Astrocyte of the spinal cord (primary cell): ENCODE measurements around the gene SAP30.
A peak's percentile ranks its signal among the peaks of the same experiment; 100 is the strongest.

Experiments used
- DNase-seq: peaks from one replicate; pipeline ENCODE4 v3.0.0; 2011; ENCODE audit warnings: low read depth, low spot score
- H3K4me3 ChIP-seq: 2 replicates; pipeline ENCODE4 v1.5.1; 2011; ENCODE audit warnings: low read depth, mild to moderate bottlenecking, low read length, moderate library complexity
- in situ Hi-C: cut with HindIII; loops from 2 replicates; pipeline ENCODE4 v1.10.0; 2017; ENCODE audit warnings: low sequenced_read_pairs
- TF ChIP-seq, protein P1 (sequence below): IDR thresholded peaks from 2 replicates; pipeline ENCODE4 v1.5.1; 2012; ENCODE audit warnings: low read depth, mild to moderate bottlenecking, low read length, inconsistent platforms

Gene SAP30, protein sequence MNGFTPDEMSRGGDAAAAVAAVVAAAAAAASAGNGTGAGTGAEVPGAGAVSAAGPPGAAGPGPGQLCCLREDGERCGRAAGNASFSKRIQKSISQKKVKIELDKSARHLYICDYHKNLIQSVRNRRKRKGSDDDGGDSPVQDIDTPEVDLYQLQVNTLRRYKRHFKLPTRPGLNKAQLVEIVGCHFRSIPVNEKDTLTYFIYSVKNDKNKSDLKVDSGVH

DNA sequence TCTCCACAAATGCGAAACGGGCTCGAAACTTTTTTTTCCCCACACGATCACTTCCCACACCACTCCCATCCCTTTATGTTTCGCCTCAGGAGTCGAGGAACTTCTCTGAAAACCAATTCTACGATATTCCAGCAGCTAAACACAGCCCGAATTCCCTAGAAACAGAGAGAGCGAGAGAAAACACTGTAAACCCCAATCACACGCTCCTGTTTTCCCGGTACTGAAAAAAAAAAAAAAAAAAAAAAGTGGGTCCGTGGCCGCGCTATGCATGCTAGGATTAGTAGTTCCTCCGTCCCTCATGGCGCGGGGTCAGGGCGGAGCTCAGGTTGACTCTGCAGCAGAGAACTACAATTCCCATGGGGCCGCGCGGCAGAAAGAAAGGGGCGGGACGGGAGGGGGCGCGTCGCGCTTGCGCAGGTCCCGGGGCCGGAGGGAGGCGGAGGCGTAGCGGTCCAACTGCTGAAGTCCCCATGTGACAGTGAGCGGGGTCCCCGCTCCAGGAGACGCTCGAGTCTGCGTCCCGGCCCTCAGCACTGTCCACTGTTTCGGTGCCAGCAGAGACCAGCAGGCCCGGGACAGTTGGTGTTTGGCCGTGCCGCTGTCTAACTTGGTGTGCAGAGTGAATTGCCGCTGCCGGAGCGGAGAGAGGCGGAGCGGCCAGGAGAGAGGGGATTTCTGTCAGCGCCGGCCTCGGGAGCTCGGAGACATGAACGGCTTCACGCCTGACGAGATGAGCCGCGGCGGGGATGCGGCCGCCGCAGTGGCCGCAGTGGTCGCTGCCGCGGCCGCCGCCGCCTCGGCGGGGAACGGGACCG, at the start of gene SAP30:
Gene SAP30 (plus strand): TSS at position 478 of the 815 bp plus-strand sequence. CDS start 229 bp downstream, at position 707.
- peak within 1 kb of the TSS; percentile 85 for H3K4me3 ChIP-seq
- DNase-seq: peak; percentile 99
- in situ Hi-C loops: no loop called here
- TF ChIP-seq, protein P1, sequence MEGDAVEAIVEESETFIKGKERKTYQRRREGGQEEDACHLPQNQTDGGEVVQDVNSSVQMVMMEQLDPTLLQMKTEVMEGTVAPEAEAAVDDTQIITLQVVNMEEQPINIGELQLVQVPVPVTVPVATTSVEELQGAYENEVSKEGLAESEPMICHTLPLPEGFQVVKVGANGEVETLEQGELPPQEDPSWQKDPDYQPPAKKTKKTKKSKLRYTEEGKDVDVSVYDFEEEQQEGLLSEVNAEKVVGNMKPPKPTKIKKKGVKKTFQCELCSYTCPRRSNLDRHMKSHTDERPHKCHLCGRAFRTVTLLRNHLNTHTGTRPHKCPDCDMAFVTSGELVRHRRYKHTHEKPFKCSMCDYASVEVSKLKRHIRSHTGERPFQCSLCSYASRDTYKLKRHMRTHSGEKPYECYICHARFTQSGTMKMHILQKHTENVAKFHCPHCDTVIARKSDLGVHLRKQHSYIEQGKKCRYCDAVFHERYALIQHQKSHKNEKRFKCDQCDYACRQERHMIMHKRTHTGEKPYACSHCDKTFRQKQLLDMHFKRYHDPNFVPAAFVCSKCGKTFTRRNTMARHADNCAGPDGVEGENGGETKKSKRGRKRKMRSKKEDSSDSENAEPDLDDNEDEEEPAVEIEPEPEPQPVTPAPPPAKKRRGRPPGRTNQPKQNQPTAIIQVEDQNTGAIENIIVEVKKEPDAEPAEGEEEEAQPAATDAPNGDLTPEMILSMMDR: no peak

DNA sequence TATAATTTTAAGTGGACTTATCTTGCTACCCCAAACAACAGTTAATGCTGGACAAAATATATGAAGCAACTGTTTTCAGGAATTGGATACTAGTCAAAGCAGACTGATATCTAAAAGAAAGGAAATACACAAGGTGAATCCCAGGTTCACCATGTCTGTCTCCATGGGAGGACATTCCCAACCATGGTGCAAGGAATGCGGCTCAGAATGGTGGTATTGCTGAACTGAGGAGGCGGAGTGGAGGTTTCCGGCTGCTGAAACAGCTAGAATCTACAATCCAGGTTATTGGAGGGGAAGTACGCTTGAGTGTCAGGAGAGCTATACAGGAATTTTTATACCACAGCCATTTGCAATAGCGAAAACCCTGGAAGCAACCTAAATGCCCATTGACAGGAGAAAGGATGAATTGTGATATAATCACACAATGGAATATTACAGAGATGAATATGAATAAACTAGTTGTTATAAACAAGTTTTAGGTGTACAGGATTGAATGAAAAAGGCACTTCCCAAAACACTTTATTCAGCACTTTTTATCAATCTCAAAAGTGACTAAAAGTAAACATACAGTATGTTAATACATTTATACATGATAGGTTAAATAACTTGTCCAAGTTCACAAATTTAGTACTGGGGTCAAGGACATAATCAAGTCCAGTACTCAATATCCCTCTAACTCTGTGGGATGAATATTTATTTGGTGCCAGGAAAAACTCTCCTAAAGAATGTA, 45.6 kb upstream of the SAP30 start:
- TF ChIP-seq, protein P1: no peak
- in situ Hi-C loops: no loop called here
- no peak for DNase-seq
- no peak overlapping the region for H3K4me3 ChIP-seq

DNA sequence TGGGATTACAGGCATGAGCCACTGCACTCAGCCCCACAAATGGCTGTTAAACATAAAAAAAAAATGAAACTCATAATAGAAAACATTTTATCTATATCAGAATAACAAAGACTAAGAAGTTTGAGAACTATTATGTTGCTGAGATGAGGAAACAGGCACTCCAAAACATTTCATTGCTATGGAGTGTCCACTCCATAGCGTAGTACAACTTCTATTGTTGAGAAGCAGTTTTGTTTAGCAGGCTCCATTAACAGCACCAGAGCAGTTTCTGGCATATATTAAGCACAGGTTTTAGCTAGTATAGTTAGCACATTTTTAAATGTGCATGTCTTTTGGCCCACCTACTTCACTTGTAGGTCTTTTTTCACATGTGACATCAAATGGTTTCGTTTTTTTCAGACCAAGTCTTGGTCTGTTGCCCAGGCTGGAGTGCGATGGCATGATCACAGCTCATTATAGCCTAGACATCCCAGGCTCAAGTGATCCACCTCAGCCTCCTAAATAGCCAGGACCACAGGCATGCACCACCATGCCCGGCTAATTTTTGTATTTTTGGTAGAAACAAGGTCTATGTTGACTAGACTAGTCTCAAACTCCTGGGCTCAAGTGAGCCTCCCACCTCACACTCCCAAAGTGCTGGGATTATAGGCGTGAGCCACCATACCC, 42.4 kb upstream of the SAP30 start:
- no peak overlapping the region for H3K4me3 ChIP-seq
- in situ Hi-C loops: no loop called here
- no peak for DNase-seq
- TF ChIP-seq, protein P1: no peak

DNA sequence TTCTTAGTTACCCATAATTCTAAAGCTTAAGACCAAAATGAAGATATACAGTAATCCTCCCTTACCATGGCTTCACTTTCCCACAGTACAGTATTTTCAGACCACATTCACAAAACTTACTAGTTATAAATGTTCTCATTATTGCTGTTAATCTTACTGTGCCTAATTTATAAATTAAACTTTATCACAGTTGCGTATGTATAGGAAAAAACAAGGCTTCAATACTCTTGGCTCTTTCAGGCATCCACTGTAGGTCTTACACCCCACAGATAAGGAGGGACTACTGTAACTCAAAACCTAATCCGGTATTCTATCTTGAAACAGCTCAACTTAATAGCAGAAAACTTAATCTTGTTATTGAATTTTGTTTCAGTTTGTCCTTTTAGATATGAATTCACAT, 40.2 kb upstream of the SAP30 start:
- TF ChIP-seq, protein P1: no peak
- H3K4me3 ChIP-seq: no peak overlapping the region
- in situ Hi-C loops: no loop called here
- DNase-seq: no peak

DNA sequence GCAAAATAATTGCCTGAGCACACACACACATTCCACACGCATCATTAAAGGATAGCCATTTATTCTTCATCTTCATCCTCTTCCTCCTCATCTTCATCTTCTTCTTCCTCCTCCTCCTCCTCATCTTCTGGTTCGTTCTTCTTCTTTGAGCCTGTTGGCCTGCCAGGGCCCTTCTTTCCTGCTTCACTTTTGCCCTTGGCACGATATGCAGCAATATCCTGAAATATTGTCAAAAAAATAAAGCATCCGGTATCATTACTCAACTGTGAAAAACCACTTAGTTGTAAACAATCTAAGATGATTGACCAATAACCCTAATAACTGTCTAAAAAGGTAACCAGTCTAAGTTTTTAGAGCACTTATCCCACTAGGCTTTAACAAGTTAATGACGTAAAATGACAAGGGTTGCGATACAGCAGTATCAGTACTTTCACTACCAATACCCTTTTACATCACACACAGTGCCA, 38.7 kb upstream of the SAP30 start:
- TF ChIP-seq, protein P1: no peak
- in situ Hi-C loops: no loop called here
- DNase-seq: no peak
- H3K4me3 ChIP-seq: peak overlapping the region; percentile 98
